CD4-positive, CD25-positive, alpha-beta regulatory T cell (primary cell): Measurements from ENCODE around the gene SPTB. TPM values are rescaled to one million over a fixed set of nuclear protein-coding genes. Genes with fewer than 3 reads are reported as not detected.

Experiments used
- ATAC-seq, 2 donors: fragments of 150-1000 bp; cut with Tn5 transposase; one replicate each; pipeline ENCODE4 v1.10.0; 2021; ENCODE audit warnings: low read depth in 2 of 2, moderate number of reproducible peaks in 2 of 2, moderate library complexity in 1 of 2
- DNase-seq, 3 donors: peaks; one replicate each; pipeline versions ENCODE4 v3.0.0 to v3.0.0-alpha.2; 2012 to 2022; ENCODE audit warnings: mixed read lengths in 1 of 3
- H3K27ac ChIP-seq: one replicate; pipeline ENCODE4 v1.7.0; 2013; ENCODE audit warnings: mild to moderate bottlenecking, low read length; ENCODE audit not compliant: insufficient read depth, poor library complexity, severe bottlenecking
- H3K27me3 ChIP-seq: one replicate; pipeline ENCODE4 v1.7.0; 2013; ENCODE audit warnings: low read length; ENCODE audit not compliant: control insufficient read depth, insufficient read depth
- H3K36me3 ChIP-seq: one replicate; pipeline ENCODE4 v1.7.0; 2013; ENCODE audit warnings: mild to moderate bottlenecking, low read length, moderate library complexity; ENCODE audit not compliant: control insufficient read depth, insufficient read depth
- H3K4me1 ChIP-seq: 2 replicates; pipeline ENCODE4 v1.7.0; 2013; ENCODE audit warnings: mild to moderate bottlenecking, low read length; ENCODE audit not compliant: insufficient read depth, control insufficient read depth, poor library complexity, severe bottlenecking
- H3K4me3 ChIP-seq: one replicate; pipeline ENCODE4 v1.7.0; 2013; ENCODE audit warnings: low read depth, mild to moderate bottlenecking, low read length, moderate library complexity
- H3K9me3 ChIP-seq, 2 experiments: 1 replicate in 1 of 2; 2 replicates in 1 of 2; pipeline ENCODE4 v1.7.0; 2013; ENCODE audit warnings: low read length in 2 of 2, mild to moderate bottlenecking in 1 of 2, moderate library complexity in 1 of 2; ENCODE audit not compliant: control insufficient read depth in 2 of 2
- H3K27ac Mint-ChIP-seq, 3 donors: one replicate each; pipeline ENCODE4 v1.8.0; 2020 to 2022; ENCODE audit warnings: mild to moderate bottlenecking in 3 of 3, mixed read lengths in 3 of 3, moderate library complexity in 2 of 3
- H3K27me3 Mint-ChIP-seq: one replicate; pipeline ENCODE4 v1.8.0; 2022; ENCODE audit warnings: mild to moderate bottlenecking, mixed read lengths
- H3K36me3 Mint-ChIP-seq: one replicate; pipeline ENCODE4 v1.8.0; 2020; ENCODE audit warnings: mixed read lengths
- H3K4me1 Mint-ChIP-seq, 4 donors: one replicate each; pipeline ENCODE4 v1.8.0; 2020 to 2022; ENCODE audit warnings: mixed read lengths in 4 of 4, mild to moderate bottlenecking in 1 of 4
- H3K4me3 Mint-ChIP-seq, 4 donors: one replicate each; pipeline ENCODE4 v1.8.0; 2020 to 2022; ENCODE audit warnings: mild to moderate bottlenecking in 4 of 4, mixed read lengths in 4 of 4, moderate library complexity in 3 of 4
- H3K9me3 Mint-ChIP-seq, 7 donors: one replicate each; pipeline ENCODE4 v1.8.0; 2020 to 2022; ENCODE audit warnings: mixed read lengths in 7 of 7, mild to moderate bottlenecking in 3 of 7, moderate library complexity in 2 of 7
- polyA plus RNA-seq, 4 donors: library from polyadenylated mRNA; unstranded; fragments of 300-500 nt; fragmentation: Illumina TruSeq; gene quantifications; one replicate each; pipeline ENCODE4 v1.2.3, GENCODE V29; 2021
- total RNA-seq: library from RNA; stranded (reverse); gene quantifications from one replicate; pipeline ENCODE4 v1.2.3, GENCODE V29; 2022

Gene SPTB
- total and polyA plus RNA-seq, 5 donors from 2014 or later = 0.11 to 0.91 (median 0.24) TPM; not detected in 1

DNA sequence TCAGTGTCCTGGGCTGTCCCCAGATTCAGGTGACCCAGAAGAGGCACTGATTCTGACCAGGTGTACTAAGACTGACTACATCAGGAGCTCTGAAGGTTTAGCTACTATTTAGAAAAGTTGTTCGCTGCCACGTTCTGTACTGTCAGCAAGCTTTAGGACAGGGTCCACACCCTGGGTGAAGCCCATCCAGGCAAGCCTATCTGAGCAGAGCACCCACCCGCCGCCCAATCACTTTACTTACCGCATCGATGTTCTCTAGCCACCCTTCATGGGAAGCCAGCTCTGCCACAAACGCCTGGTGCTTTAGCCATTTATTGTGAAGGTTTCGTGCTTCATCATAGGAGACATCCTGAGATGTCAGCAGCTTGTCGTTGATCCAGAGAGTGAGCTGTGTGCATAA is 95.7 kb downstream of the SPTB start:
- Histone ChIP-seq H3K36me3 (no peaks in the 10 kb centered on the region), H3K27me3 (no peaks in the 10 kb centered on the region), H3K27ac (no peak overlapping the region), H3K4me1 (no peaks in the 10 kb centered on the region), H3K9me3 (no peaks in the 10 kb centered on the region), H3K4me3 (no peak overlapping the region)
- Mint-ChIP-seq H3K27me3 (no peaks in the 10 kb centered on the region), H3K4me1 (no peaks in the 10 kb centered on the region), H3K36me3 (no peaks in the 10 kb centered on the region), H3K9me3 (peaks cover 0 to 3% (median 0%) of the 10 kb centered on the region in 7 donors), H3K4me3 (no peak overlapping the region), H3K27ac (no peak overlapping the region)
- no peak for ATAC-seq
- DNase-seq = no peak

DNA sequence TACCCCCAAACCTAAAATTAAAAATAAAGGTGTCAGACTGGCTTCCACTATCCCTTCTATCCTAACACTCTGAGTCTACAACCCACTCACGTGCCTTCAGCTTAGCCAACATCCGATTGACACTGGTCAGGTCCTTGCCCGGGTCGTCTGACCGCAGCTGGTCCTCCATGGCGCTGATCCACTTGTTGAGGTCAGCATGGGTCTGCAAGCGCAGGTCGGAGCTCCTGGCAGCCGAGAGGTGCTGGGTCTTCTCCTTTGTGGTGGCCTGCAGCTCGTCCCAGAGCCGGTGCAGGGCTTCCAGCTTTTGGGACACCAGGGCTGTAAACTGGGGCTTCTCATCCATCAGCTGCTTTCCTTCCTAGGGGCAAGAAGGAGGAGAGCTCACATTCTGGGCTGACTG is 97.5 kb downstream of the SPTB start:
- H3K27me3 Mint-ChIP-seq = no peaks in the 10 kb centered on the region
- H3K4me1 Mint-ChIP-seq = no peaks in the 10 kb centered on the region
- Histone ChIP-seq H3K27me3 (no peaks in the 10 kb centered on the region), H3K9me3 (no peaks in the 10 kb centered on the region), H3K36me3 (no peaks in the 10 kb centered on the region), H3K4me1 (no peaks in the 10 kb centered on the region), H3K27ac (no peak overlapping the region), H3K4me3 (no peak overlapping the region)
- no peak overlapping the region for H3K4me3 Mint-ChIP-seq
- peaks cover 0 to 3% (median 0%) of the 10 kb centered on the region in 7 donors for H3K9me3 Mint-ChIP-seq
- DNase-seq (no peak), ATAC-seq (no peak)
- H3K27ac Mint-ChIP-seq = no peak overlapping the region
- H3K36me3 Mint-ChIP-seq = no peaks in the 10 kb centered on the region

DNA sequence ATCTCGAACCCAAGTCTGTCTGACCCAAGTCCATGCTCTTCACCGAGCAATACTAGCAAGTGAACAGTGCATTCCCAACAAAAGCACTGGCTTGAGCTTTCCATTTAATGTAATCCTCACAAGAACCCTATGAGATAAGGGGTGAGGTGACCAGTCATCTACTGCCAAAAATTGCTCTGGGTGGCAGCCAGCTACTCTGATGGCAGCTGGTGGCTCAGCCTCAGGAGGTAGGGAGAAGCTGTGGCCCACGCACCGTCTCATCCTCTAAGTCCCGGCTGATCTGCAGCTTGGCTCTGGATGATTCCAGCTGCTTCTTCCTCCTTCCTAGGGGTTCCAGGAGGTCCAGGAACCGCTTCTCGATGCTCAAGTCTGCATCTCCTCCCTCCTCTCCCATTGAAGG is 100.2 kb downstream of the SPTB start:
- Mint-ChIP-seq H3K27me3 (no peaks in the 10 kb centered on the region), H3K27ac (no peak overlapping the region), H3K4me1 (no peaks in the 10 kb centered on the region), H3K9me3 (peaks cover 0 to 3% (median 0%) of the 10 kb centered on the region in 7 donors), H3K36me3 (no peaks in the 10 kb centered on the region), H3K4me3 (no peak overlapping the region)
- no peak for ATAC-seq
- Histone ChIP-seq H3K36me3 (no peaks in the 10 kb centered on the region), H3K4me3 (no peak overlapping the region), H3K27me3 (no peaks in the 10 kb centered on the region), H3K9me3 (no peaks in the 10 kb centered on the region), H3K27ac (no peak overlapping the region), H3K4me1 (no peaks in the 10 kb centered on the region)
- DNase-seq = no peak

DNA sequence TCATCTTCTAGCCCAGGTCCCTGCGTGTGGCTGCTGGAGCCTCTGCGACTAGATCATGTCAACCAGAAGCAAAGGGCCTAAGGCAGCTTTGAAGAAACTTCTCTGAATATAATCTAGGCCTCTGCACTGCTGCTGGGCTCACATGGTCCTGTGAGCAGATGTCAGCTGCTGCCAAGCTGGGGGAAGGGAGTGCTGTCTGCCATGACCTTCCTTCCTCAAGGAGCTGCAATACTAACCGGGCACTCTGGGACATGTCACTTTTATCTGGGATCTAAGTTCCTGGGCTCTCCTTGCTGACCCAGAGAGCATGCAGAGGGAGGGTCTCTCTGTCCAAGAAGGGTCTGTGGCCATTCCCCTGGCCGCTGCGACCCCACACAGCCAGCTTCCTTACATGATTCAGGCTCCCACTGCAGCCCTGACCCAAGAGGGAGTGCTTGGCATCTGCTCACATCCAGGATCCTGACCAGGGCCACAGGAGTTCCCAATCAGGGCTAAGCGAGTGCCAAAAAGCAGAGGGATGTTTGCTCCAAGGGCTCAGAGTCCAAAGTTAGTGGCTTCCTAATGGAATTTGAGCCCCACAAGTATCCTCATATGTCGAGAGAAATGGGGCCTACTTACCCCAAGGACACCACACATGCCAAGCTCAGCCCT is 101.5 kb downstream of the SPTB start:
- ATAC-seq = no peak
- Mint-ChIP-seq H3K36me3 (no peaks in the 10 kb centered on the region), H3K27ac (no peak overlapping the region), H3K27me3 (no peaks in the 10 kb centered on the region), H3K4me3 (no peak overlapping the region), H3K9me3 (peaks cover 0 to 3% (median 0%) of the 10 kb centered on the region in 7 donors), H3K4me1 (no peaks in the 10 kb centered on the region)
- Histone ChIP-seq H3K4me1 (no peaks in the 10 kb centered on the region), H3K4me3 (no peak overlapping the region), H3K27ac (no peak overlapping the region), H3K9me3 (no peaks in the 10 kb centered on the region), H3K27me3 (no peaks in the 10 kb centered on the region), H3K36me3 (no peaks in the 10 kb centered on the region)
- DNase-seq = no peak

DNA sequence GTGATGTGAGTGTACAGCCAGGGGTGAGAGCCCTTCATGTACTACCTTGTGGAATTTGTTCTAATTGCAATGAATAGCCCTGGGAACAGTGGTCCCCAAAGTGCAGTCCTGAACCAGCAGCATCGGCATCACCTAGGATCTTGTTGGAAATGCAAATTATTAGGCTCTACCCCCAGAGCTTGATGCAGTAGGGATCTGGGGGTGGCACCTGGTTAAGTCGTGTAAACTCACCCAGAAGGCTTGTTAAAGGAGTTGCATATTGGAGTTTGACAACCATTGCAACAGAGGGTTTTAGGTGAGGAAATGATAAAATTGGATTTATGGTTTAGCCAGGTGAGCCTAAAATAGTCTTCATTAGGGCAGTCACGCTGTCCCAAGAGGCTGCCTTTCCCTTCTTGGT is 102.2 kb downstream of the SPTB start:
- Mint-ChIP-seq H3K9me3 (peaks cover 0 to 3% (median 0%) of the 10 kb centered on the region in 7 donors), H3K4me1 (no peaks in the 10 kb centered on the region), H3K27me3 (no peaks in the 10 kb centered on the region), H3K36me3 (no peaks in the 10 kb centered on the region), H3K27ac (no peak overlapping the region), H3K4me3 (no peak overlapping the region)
- ATAC-seq (no peak), DNase-seq (no peak)
- Histone ChIP-seq H3K36me3 (no peaks in the 10 kb centered on the region), H3K27me3 (no peaks in the 10 kb centered on the region), H3K4me1 (no peaks in the 10 kb centered on the region), H3K27ac (no peak overlapping the region), H3K4me3 (no peak overlapping the region), H3K9me3 (no peaks in the 10 kb centered on the region)

DNA sequence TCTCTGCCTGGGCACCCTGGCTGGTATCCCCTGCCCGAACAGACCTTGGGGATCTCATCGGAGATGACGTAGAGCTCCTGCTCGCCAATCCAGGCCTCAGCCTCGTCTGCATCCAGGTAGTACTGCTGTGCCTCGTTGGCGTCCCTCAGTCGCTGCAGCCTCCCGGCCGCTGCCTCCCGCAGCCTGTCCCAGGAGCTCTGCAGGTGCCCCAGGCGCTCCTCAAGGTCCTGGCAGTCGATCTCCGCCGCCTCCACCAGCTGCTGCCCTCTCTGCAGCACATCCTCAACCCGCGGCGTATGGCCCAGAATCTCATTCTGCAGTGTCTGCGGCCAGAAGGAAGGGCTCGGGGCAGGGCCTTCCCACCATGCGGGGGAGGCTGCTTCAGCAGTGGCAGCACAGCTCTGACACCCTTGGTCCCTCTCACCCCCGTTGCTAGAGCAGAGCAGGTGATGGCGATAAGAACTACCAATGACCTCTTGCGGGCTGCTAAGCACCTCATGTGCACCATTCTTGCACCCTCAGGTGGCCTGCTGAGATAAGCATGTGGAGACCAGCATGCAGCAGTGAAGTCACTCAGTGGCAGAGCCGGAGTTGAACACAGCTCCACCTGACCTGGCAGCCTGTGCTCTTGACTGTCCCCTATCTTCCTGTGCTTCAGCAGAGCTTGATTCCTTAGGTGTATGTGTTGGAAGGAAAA is 104.5 kb downstream of the SPTB start:
- H3K4me1 ChIP-seq = peaks cover 12% of the 10 kb centered on the region
- ATAC-seq (no peak), DNase-seq (no peak)
- H3K36me3 ChIP-seq = no peaks in the 10 kb centered on the region
- Mint-ChIP-seq H3K36me3 (no peaks in the 10 kb centered on the region), H3K9me3 (peaks cover 0 to 3% (median 0%) of the 10 kb centered on the region in 7 donors), H3K4me1 (peaks cover 0 to 16% (median 4%) of the 10 kb centered on the region in 4 donors), H3K27ac (no peak overlapping the region), H3K4me3 (no peak overlapping the region), H3K27me3 (no peaks in the 10 kb centered on the region)
- no peaks in the 10 kb centered on the region for H3K27me3 ChIP-seq
- H3K27ac ChIP-seq = no peak overlapping the region
- no peaks in the 10 kb centered on the region for H3K9me3 ChIP-seq
- no peak overlapping the region for H3K4me3 ChIP-seq

DNA sequence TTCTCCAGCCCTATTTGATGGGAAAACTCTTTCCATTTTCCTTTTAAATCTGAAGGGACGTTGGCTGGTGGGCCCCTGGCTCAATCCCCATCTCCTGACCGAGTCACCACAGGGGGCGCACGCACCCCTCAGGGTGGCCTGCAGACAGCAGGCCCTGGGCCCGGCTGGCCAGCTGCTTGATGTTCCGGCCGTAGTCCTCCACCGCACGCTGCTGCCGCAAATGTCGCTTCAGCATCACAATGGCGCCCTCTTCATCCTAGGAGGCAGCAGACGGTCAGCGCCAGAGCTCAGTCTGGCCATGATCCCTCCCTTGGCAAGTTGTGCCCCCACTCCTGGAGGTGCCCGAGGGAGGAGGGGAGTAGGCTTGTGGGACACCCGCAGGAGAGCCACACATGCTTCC is 105.4 kb downstream of the SPTB start:
- Histone ChIP-seq H3K4me1 (peaks cover 12% of the 10 kb centered on the region), H3K27ac (no peak overlapping the region), H3K9me3 (no peaks in the 10 kb centered on the region), H3K27me3 (no peaks in the 10 kb centered on the region), H3K4me3 (no peak overlapping the region), H3K36me3 (no peaks in the 10 kb centered on the region)
- H3K4me1 Mint-ChIP-seq = peaks cover 0 to 19% (median 4%) of the 10 kb centered on the region in 4 donors
- DNase-seq (no peak), ATAC-seq (no peak)
- H3K27ac Mint-ChIP-seq = no peak overlapping the region
- H3K27me3 Mint-ChIP-seq = no peaks in the 10 kb centered on the region
- H3K9me3 Mint-ChIP-seq = no peaks in the 10 kb centered on the region
- no peaks in the 10 kb centered on the region for H3K36me3 Mint-ChIP-seq
- no peak overlapping the region for H3K4me3 Mint-ChIP-seq

DNA sequence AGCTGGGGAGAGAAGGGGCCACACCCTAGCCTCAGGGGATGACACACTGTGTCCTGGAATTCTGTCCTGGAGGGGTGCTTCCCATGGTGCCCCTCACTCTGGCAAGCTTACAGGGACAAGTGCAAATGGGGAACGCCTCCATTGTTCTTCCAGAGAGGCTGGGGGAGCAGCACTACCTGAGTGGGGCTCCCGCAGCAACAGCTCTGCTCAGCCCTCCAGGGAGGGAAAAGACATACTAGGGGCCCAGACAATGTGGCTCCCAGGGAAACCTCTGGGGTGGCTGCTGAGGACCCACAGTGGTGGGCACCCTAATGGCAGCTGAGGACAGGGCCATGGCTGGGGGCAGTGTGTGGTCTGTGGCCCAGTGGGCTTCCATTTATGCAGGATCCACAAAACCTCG is 106.1 kb downstream of the SPTB start:
- Mint-ChIP-seq H3K36me3 (no peaks in the 10 kb centered on the region), H3K4me3 (no peak overlapping the region), H3K27ac (no peak overlapping the region), H3K4me1 (peaks cover 0 to 19% (median 4%) of the 10 kb centered on the region in 4 donors), H3K27me3 (no peaks in the 10 kb centered on the region), H3K9me3 (no peaks in the 10 kb centered on the region)
- Histone ChIP-seq H3K4me1 (peaks cover 12% of the 10 kb centered on the region), H3K4me3 (no peak overlapping the region), H3K27ac (no peak overlapping the region), H3K27me3 (no peaks in the 10 kb centered on the region), H3K36me3 (no peaks in the 10 kb centered on the region), H3K9me3 (no peaks in the 10 kb centered on the region)
- DNase-seq (no peak), ATAC-seq (no peak)
